Measurements from ENCODE around the gene DNAH12. TPM values are rescaled to one million over a fixed set of nuclear protein-coding genes. Genes with fewer than 3 reads are reported as not detected.

Gene DNAH12
- total and polyA plus RNA-seq, 4 donors = 0.10 to 0.18 TPM; not detected in 2

DNA sequence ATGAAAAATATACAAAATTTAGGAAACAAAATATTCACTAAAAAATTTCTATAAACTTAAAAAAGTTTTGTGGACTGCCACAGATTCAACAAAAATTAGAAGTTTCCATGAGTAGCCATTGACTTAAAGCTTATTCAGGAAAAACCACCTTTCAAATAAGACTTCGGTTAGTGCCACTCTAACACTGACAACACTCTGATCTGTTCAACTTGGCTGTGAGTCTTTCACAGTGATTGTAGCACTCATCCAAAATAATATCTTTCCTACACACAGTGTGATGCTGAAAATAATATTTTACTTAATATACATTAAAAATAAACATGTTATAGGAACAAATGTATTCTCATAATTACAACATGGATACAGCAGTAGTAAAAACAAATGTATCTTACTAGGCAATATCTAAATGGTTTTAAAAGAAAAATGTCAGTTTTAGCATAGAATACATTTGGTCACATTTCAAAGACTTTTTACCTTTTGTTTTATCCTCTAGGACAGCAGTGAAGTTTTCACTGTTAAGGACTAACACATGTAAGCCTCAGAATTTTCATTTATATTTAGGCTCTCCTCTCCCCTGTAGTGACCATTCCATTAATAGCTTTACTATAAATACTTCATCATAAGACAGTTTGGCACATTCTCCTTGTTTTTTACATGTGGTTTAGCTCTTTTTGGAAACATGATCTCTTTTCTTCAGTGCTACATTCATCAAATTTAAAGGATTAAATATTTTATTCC, 251.8 kb downstream of the DNAH12 start, which contains the start of gene ASB14:
Gene ASB14 (minus strand): TSS at position 527 of the 738 bp plus-strand sequence. CDS start 652 bp downstream, outside the sequence.
- Histone ChIP-seq H3K9me3 (ENCODE audit: control insufficient read depth, low read length) (no peaks in the 10 kb centered on the region), H3K27me3 (ENCODE audit: control insufficient read depth in 1 of 2, insufficient read depth in 2 of 2, low read length in 1 of 2) (no peaks in the 10 kb centered on the region), H3K4me1 (ENCODE audit: control insufficient read depth in 1 of 2, insufficient read depth in 2 of 2, low read length in 2 of 2) (no peaks in the 10 kb centered on the region), H3K36me3 (ENCODE audit: control insufficient read depth in 1 of 2, insufficient read depth in 2 of 2, low read length in 1 of 2) (no peaks in the 10 kb centered on the region), H3K4me3 (ENCODE audit: low read length in 2 of 2) (no peak within 1 kb of the TSS), H3K27ac (ENCODE audit: low read depth in 1 of 2, low read length in 2 of 2) (no peak within 1 kb of the TSS)
- DNase-seq (no peak), ATAC-seq (ENCODE audit: low FRiP score) (no peak)
- intact Hi-C loops (cut with DNase I) = no loop called here
- 66 to 71% methylated on average over 1 of the region's 1 CpG for WGBS, 2 donors

DNA sequence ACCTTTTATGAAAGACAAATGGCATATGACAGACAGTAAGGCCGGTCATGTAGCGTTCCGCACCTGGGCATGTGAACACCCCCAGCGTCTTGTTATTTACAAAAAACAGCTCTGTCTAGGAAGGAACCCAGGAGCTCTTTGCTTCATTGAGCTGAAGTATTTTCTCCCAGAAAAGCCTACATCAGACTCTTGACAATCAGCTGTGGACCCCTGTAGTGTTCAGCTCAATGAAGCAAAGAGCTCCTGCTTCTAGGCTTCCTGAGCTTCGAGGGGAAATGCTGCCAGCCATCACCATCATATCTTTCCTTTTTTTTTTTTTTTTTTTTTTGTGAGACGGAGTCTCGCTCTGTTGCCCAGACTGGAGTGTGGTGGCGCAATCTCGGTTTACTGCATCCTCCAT, 255.7 kb downstream of the DNAH12 start:
- no peak for ATAC-seq (ENCODE audit: low FRiP score)
- WGBS, 2 donors = 90 to 93% methylated on average over 9 of the region's 9 CpGs

DNA sequence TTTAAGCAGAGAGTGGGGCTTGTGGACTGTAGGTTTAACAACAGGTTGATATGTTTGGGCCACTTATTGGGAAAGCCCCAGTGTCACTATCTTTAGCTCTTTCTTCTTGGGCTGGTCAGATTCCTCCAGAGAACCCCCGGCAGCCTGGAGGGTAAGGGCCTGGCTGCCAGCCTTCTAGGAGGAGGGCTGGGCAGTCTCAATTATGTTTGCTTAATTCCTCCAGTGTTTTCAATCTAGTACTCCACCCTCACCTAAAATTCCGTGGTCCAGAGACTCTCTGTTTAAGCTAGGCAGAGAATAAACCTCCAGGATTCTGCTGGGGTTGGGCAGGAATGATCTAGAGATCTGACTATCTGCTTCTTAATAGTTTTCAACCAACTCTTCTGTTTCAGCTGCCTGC, 256.9 kb downstream of the DNAH12 start:
- no peak for DNase-seq
- H3K27me3 ChIP-seq (ENCODE audit: control insufficient read depth in 1 of 2, insufficient read depth in 2 of 2, low read length in 1 of 2) = no peaks in the 10 kb centered on the region
- no peak overlapping the region for H3K4me3 ChIP-seq (ENCODE audit: low read length in 2 of 2)
- WGBS, 2 donors = 53 to 54% methylated on average over 2 of the region's 2 CpGs
- intact Hi-C loops (cut with DNase I) = no loop called here
- H3K4me1 ChIP-seq (ENCODE audit: control insufficient read depth in 1 of 2, insufficient read depth in 2 of 2, low read length in 2 of 2) = no peaks in the 10 kb centered on the region
- no peaks in the 10 kb centered on the region for H3K9me3 ChIP-seq (ENCODE audit: control insufficient read depth, low read length)
- no peaks in the 10 kb centered on the region for H3K36me3 ChIP-seq (ENCODE audit: control insufficient read depth in 1 of 2, insufficient read depth in 2 of 2, low read length in 1 of 2)
- H3K27ac ChIP-seq (ENCODE audit: low read depth in 1 of 2, low read length in 2 of 2) = no peak overlapping the region
- no peak for ATAC-seq (ENCODE audit: low FRiP score)

More for the DNA sequence above, 255.7 kb downstream of the DNAH12 start:
- Histone ChIP-seq H3K27me3 (ENCODE audit: control insufficient read depth in 1 of 2, insufficient read depth in 2 of 2, low read length in 1 of 2) (no peaks in the 10 kb centered on the region), H3K27ac (ENCODE audit: low read depth in 1 of 2, low read length in 2 of 2) (no peak overlapping the region), H3K4me3 (ENCODE audit: low read length in 2 of 2) (no peak overlapping the region), H3K4me1 (ENCODE audit: control insufficient read depth in 1 of 2, insufficient read depth in 2 of 2, low read length in 2 of 2) (no peaks in the 10 kb centered on the region), H3K36me3 (ENCODE audit: control insufficient read depth in 1 of 2, insufficient read depth in 2 of 2, low read length in 1 of 2) (no peaks in the 10 kb centered on the region), H3K9me3 (ENCODE audit: control insufficient read depth, low read length) (no peaks in the 10 kb centered on the region)
- intact Hi-C loops (cut with DNase I) = no loop called here
- DNase-seq = no peak

DNA sequence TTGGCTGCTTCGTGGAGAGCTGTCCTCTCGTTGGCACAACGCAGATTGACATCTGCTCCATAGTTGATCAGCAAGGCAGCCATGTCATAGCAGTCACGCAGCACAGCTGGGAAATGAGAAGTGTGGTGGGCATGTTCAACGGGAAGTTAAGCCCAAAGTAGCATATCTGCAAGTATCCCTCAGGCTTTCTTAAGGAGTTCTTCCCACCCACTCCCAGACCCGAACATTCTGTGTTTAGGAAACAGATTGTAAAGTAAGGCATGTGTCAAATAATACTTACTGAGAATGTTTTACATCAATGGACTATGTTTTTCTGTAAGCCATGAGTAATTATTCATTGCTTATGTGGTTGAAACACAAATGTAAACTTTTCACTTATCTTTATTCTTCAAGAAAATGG, 260.8 kb downstream of the DNAH12 start:
- Histone ChIP-seq H3K4me3 (ENCODE audit: low read length in 2 of 2) (no peak overlapping the region), H3K27ac (ENCODE audit: low read depth in 1 of 2, low read length in 2 of 2) (no peak overlapping the region), H3K9me3 (ENCODE audit: control insufficient read depth, low read length) (no peaks in the 10 kb centered on the region), H3K4me1 (ENCODE audit: control insufficient read depth in 1 of 2, insufficient read depth in 2 of 2, low read length in 2 of 2) (no peaks in the 10 kb centered on the region), H3K36me3 (ENCODE audit: control insufficient read depth in 1 of 2, insufficient read depth in 2 of 2, low read length in 1 of 2) (no peaks in the 10 kb centered on the region), H3K27me3 (ENCODE audit: control insufficient read depth in 1 of 2, insufficient read depth in 2 of 2, low read length in 1 of 2) (no peaks in the 10 kb centered on the region)
- WGBS, 2 donors = 55 to 58% methylated on average over 6 of the region's 6 CpGs
- DNase-seq = no peak
- ATAC-seq (ENCODE audit: low FRiP score) = no peak
- intact Hi-C loops (cut with DNase I) = no loop called here

DNA sequence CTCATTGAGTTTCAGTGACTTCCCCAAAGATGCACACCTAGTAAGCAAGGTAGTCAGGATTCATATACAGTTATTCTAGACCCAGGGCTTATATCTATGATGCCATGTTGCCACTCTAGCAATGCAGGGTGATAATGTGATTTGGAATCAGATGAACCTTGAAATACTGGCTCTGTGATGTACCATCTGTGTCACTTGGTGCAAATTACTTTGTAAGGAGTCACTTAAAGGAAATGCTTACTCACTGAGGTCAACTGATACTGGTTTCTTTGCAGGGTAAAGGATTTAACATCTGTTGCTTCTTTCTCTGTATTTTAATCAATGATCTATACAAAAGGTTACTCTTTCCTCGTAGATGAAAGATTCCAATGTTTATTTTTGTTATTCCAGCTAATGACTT, 262.4 kb downstream of the DNAH12 start:
- Histone ChIP-seq H3K4me3 (ENCODE audit: low read length in 2 of 2) (no peak overlapping the region), H3K9me3 (ENCODE audit: control insufficient read depth, low read length) (no peaks in the 10 kb centered on the region), H3K4me1 (ENCODE audit: control insufficient read depth in 1 of 2, insufficient read depth in 2 of 2, low read length in 2 of 2) (no peaks in the 10 kb centered on the region), H3K36me3 (ENCODE audit: control insufficient read depth in 1 of 2, insufficient read depth in 2 of 2, low read length in 1 of 2) (no peaks in the 10 kb centered on the region), H3K27me3 (ENCODE audit: control insufficient read depth in 1 of 2, insufficient read depth in 2 of 2, low read length in 1 of 2) (no peaks in the 10 kb centered on the region), H3K27ac (ENCODE audit: low read depth in 1 of 2, low read length in 2 of 2) (no peak overlapping the region)
- no peak for DNase-seq
- ATAC-seq (ENCODE audit: low FRiP score) = no peak
- WGBS, 2 donors = 63 to 78% methylated on average over 1 of the region's 1 CpG
- intact Hi-C loops (cut with DNase I) = no loop called here

DNA sequence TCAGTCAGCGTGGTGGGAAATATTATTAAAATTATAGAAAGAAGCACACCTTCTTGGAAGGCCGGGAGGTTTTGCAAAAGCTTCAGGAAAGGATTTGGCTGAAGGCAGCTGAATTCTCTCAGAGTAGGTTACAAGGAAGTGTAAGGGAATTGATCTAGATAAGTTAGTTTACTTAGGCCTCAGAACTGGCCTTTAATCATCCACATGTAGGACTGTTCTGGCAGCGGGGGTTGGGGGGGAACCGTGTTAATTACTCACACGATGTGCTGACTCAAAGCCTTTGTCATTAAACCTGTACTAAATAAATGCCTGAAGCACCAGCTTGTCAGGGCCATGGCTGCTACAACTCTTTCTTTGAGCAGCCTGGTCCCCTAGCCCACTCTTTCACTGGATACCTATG, 264.5 kb downstream of the DNAH12 start:
- no peaks in the 10 kb centered on the region for H3K36me3 ChIP-seq (ENCODE audit: control insufficient read depth in 1 of 2, insufficient read depth in 2 of 2, low read length in 1 of 2)
- no peak for DNase-seq
- no peak for ATAC-seq (ENCODE audit: low FRiP score)
- intact Hi-C loops (cut with DNase I) = no loop called here
- H3K4me1 ChIP-seq (ENCODE audit: control insufficient read depth in 1 of 2, insufficient read depth in 2 of 2, low read length in 2 of 2) = no peaks in the 10 kb centered on the region
- no peaks in the 10 kb centered on the region for H3K9me3 ChIP-seq (ENCODE audit: control insufficient read depth, low read length)
- no peaks in the 10 kb centered on the region for H3K27me3 ChIP-seq (ENCODE audit: control insufficient read depth in 1 of 2, insufficient read depth in 2 of 2, low read length in 1 of 2)
- no peak overlapping the region for H3K27ac ChIP-seq (ENCODE audit: low read depth in 1 of 2, low read length in 2 of 2)
- no peak overlapping the region for H3K4me3 ChIP-seq (ENCODE audit: low read length in 2 of 2)
- WGBS, 2 donors = 65 to 69% methylated on average over 5 of the region's 5 CpGs

DNA sequence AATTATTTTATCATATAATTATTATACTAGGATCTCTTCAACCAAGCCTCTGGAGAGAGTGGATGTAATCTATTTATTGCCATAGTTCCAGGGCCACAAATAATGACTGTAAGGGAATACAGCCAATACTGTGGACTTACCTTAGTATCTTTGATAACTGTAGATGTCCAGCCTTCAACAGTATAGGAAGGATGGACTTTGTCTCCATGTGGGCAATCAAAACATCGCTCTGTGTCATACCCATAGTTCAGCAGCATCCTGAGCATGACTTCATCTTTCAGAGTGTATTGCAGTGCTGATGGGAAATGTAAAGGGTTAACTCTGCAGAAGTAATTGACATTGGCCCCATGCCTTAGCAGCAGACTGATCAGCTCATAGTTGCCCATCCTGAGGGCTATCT, 265.9 kb downstream of the DNAH12 start:
- no peaks in the 10 kb centered on the region for H3K9me3 ChIP-seq (ENCODE audit: control insufficient read depth, low read length)
- no peak overlapping the region for H3K27ac ChIP-seq (ENCODE audit: low read depth in 1 of 2, low read length in 2 of 2)
- no peaks in the 10 kb centered on the region for H3K4me1 ChIP-seq (ENCODE audit: control insufficient read depth in 1 of 2, insufficient read depth in 2 of 2, low read length in 2 of 2)
- DNase-seq (no peak), ATAC-seq (ENCODE audit: low FRiP score) (no peak)
- 92 to 95% methylated on average over 1 of the region's 1 CpG for WGBS, 2 donors
- intact Hi-C loops (cut with DNase I) = no loop called here
- no peaks in the 10 kb centered on the region for H3K36me3 ChIP-seq (ENCODE audit: control insufficient read depth in 1 of 2, insufficient read depth in 2 of 2, low read length in 1 of 2)
- H3K4me3 ChIP-seq (ENCODE audit: low read length in 2 of 2) = no peak overlapping the region
- H3K27me3 ChIP-seq (ENCODE audit: control insufficient read depth in 1 of 2, insufficient read depth in 2 of 2, low read length in 1 of 2) = no peaks in the 10 kb centered on the region

DNA sequence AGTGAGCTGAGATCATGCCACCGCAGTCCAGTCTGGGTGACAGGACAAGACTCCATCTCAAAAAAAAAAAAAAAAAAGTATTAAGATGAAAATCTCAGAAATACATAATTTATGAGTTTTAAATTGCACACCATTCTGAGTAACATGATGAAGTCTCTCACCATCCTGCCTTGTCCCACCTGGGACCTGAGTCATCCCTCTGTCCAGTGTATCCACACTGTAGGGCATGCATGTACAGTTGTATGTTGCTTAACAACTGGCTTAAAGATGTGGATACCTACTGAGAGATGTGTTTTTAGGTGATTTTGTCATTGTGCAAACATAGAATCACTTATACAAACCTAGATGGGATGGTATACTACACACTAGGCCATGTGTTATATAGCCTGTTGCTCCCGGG, 268.8 kb downstream of the DNAH12 start:
- H3K36me3 ChIP-seq (ENCODE audit: control insufficient read depth in 1 of 2, insufficient read depth in 2 of 2, low read length in 1 of 2) = no peaks in the 10 kb centered on the region
- no peaks in the 10 kb centered on the region for H3K9me3 ChIP-seq (ENCODE audit: control insufficient read depth, low read length)
- no peak overlapping the region for H3K4me3 ChIP-seq (ENCODE audit: low read length in 2 of 2)
- no peak overlapping the region for H3K27ac ChIP-seq (ENCODE audit: low read depth in 1 of 2, low read length in 2 of 2)
- no peaks in the 10 kb centered on the region for H3K27me3 ChIP-seq (ENCODE audit: control insufficient read depth in 1 of 2, insufficient read depth in 2 of 2, low read length in 1 of 2)
- ATAC-seq (ENCODE audit: low FRiP score) (no peak), DNase-seq (no peak)
- H3K4me1 ChIP-seq (ENCODE audit: control insufficient read depth in 1 of 2, insufficient read depth in 2 of 2, low read length in 2 of 2) = no peaks in the 10 kb centered on the region
- WGBS, 2 donors = 94% methylated on average over 2 of the region's 2 CpGs
- intact Hi-C loops (cut with DNase I) = no loop called here

DNA sequence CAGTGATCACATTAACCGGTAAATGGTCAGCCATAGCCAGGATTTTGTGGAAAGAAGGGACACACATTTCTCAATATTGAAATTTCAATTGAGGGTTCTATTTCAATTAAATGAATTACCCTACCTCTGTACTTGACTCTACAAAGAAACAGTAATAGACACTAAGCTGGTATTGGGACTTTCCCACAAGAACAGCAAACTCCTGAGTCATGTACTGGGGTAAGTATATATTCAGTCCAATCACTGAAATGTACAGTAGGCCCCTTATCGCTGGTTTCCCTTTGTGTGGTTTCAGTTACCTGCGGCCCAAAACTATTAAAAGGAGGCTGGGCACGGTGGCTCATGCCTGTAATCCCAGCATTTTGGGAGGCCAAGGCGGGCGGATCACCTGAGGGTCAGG, 269.3 kb downstream of the DNAH12 start:
- 98 to 99% methylated on average over 6 of the region's 6 CpGs for WGBS, 2 donors
- Histone ChIP-seq H3K36me3 (ENCODE audit: control insufficient read depth in 1 of 2, insufficient read depth in 2 of 2, low read length in 1 of 2) (no peaks in the 10 kb centered on the region), H3K4me3 (ENCODE audit: low read length in 2 of 2) (no peak overlapping the region), H3K4me1 (ENCODE audit: control insufficient read depth in 1 of 2, insufficient read depth in 2 of 2, low read length in 2 of 2) (no peaks in the 10 kb centered on the region), H3K9me3 (ENCODE audit: control insufficient read depth, low read length) (no peaks in the 10 kb centered on the region), H3K27ac (ENCODE audit: low read depth in 1 of 2, low read length in 2 of 2) (no peak overlapping the region), H3K27me3 (ENCODE audit: control insufficient read depth in 1 of 2, insufficient read depth in 2 of 2, low read length in 1 of 2) (no peaks in the 10 kb centered on the region)
- DNase-seq = no peak
- intact Hi-C loops (cut with DNase I) = no loop called here
- ATAC-seq (ENCODE audit: low FRiP score) = no peak

All from aorta (tissue), 5 donors.